DMS114 treated with DMSO at 0.1 percent for 48 hours (cell line): Measurements from ENCODE around the gene BMAL2.

ENCODE experiments used
- DNase-seq: peaks from one replicate; lab custom pipeline; 2025; ENCODE audit not compliant: unreplicated experiment; lab: John Stamatoyannopoulos, UW

The BMAL2 gene

DNA sequence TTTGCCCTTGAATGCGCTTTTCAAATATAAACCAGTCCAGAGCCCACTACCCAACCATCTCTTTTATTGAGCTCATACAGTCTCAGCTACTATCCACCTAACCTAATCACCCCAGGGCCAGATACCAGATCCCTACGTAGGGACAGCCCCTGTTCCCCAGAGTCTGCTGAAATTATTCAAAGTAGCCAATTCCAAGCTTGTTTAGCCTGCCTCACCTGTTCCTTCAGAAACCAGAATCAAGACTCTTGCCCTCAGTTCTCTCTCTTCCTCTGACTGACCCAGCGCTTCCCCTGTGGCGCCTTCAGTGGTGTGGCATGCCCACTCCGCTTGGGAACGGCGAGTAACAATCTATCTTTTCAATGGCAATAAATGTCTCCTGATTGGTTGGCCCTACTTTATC lies 18.8 kb downstream of the BMAL2 start:
- DNase-seq = no peak

- DNase-seq = no peak
Measured at GRCh38 chr12:27355486-27355885, 22.9 kb downstream of the BMAL2 start.

DNA sequence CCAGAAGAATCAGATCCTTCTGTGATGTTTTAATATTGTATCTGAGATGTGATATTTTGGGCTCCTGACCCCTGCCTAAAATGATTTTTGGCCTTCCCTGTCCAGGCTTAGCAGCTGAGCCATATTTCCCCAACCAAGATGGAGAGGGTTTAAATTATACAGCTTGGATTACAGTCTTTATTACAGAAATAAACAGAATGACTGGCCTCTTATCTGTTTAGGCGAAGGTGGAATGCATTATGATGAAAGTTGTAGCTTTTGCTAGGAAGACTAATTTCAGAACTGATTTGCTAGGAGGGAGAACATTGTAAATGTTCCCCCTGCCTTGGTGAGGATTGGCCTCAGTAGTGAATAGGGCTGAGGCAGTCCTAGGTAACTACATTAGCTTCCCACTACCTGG lies 23.3 kb downstream of the BMAL2 start:
- DNase-seq = no peak

DNA sequence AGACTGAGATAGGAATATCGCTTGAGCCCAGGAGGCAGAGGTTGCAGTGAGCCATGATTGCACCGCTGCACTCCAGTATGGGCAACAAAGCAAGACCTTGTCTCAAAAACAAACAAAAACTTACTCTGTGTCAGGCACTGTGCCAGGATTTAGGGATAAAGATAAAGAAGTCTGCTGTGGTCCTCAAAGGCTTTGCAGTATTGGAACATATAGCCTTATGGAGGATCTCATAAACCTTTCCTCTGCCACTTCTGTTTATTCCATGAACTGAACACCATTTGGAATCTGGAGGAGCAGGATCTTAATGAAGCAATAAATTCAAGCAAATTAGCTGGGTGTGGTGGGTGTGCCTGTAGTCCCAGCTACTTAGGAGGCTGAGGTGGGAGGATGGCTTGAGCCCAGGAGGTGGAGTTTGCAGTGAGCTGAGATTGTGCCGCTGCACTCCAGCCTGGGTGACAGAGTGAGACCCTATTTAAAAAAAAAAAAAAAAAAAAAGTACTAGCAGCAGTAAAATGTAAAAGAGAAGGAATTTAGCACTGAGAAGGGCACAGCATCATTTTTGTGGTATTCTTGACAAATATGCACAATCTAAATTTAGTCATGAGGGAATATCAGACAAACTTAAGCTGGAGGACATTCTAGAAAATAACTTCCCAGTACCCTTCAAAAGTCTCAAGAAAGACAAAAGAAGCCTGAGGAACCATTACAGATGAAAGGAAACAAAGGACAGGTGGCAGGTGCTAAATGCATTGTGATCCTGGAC lies 27.1 kb downstream of the BMAL2 start:
- no peak for DNase-seq

DNA sequence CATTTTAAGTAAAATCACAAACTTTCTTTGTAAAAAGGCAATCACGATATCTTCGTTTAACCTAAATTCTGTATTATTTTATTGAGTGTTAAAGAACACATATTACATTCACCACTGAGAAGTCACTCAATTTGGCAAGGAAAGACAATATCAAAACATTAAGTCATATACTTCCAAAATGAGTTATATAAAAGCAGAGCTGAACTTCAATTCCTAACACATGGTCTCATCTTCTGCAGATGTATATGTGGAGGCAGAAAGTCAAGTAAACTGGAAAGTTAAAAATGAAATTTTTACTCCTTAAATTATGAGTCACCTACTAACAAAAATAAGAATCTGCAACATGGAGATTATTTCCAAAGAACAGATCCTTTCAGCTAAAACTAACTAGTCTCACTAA lies 28.7 kb downstream of the BMAL2 start:
- no peak for DNase-seq

- DNase-seq = no peak
Measured at GRCh38 chr12:27366621-27367020, 34.0 kb downstream of the BMAL2 start.

GRCh38 chr12:27367078-27367477 lies 34.4 kb downstream of the BMAL2 start:
- DNase-seq = no peak

GRCh38 chr12:27382171-27382795 lies 49.6 kb downstream of the BMAL2 start:
- no peak for DNase-seq
